Kidney capillary endothelial cell (primary cell): ENCODE results near the gene THEMIS2.
A peak's percentile ranks its signal among the peaks of the same experiment; 100 is the strongest.
"Not testable (repeated sequence)": the region's sequence is repeated elsewhere in the genome, so short reads cannot be mapped to it uniquely, and the experiment has no call there.

Experiments
- DNase-seq: peaks from one replicate; pipeline ENCODE4 v3.0.0-alpha.2; 2018; ENCODE audit warnings: low spot score

The THEMIS2 gene

DNA sequence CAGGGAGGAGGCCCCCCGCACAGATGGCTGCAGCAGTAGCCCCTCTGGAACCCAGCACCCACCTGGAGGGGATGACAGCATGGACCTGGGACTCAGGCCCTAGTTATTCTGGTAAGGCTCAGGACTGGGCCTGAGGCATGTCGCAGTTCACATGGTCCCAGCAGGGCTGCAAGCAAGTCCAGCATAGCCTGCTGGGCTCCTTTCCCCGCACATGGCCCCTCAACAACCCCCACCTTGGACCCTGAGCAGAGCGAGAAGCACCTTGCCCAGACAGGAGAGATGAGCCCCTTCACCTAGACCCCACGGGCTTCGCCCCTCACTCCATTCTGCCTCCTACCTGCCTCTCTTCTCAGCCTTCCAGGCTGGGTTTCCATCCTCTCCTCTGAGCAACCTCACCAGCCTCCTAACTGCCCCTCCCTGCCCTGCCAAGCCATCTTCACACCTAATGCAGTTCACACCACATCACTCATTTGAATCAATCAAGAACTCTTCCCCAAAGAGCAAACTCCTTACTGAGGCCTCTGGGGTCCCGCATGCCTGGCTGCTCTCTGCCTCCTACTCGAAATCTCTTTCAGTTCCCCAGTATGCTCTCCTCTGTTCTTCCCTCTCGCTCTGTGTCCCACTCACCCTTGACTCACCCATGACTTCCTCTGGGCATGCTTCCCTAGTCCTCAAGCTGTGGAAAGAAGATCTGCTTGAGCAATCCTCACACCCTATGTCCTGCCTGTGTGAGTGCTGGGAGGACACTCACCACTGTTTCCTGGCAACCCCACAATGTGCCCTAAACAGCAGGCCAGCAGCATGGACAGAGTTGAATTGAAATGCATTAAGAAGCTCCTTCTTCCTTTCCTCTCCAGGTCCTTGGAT lies 9.4 kb upstream of the THEMIS2 start:
- DNase-seq: peak; percentile 84

DNA sequence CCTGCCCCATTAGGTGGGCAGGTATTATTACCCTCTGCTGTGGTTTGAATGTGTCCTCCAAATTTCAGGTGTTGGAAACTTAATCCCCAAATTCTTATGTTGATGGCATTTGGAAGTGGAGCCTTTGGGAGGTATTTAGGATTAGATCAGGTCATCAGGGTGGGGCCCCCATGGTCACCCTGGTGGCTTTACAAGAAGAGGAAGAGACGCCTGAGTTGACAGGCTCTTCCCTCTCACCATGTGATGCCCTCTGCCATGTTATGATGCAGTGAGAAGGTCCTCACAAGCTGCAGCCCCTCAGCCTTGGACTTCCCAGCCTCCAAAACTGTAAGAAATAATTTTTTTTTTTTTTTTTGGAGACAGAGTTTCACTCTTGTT lies 8.8 kb upstream of the THEMIS2 start:
- DNase-seq: no peak

DNA sequence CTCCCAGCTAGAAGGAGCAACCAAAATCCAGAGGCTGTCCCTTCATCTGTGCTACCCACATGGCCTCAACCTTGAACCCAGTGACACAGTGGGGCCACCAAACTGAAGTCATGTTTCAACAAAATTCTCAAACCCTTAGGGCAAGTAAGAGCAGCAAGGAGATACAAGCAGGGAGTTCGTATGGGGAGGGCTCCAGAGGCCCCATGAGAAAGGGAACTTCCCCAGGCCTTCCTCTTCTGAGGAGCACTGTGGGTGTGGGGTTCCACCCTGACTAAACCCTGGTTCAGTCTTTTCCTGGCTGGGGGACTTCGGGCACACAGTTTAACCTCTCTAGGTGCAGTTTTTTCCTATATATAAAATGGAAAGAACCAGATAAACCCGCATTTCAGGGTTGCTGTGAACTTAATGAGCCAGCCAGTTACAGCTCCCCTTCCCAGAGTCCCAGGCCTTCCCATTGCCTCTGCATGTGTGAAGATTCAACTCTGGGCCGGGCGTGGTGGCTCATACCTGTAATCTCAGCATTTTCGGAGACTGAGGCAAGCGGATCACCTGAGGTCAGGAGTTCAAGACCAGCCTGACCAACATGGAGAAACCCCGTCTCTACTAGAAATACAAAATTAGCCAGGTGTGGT lies 8.0 kb upstream of the THEMIS2 start:
- no peak for DNase-seq

DNA sequence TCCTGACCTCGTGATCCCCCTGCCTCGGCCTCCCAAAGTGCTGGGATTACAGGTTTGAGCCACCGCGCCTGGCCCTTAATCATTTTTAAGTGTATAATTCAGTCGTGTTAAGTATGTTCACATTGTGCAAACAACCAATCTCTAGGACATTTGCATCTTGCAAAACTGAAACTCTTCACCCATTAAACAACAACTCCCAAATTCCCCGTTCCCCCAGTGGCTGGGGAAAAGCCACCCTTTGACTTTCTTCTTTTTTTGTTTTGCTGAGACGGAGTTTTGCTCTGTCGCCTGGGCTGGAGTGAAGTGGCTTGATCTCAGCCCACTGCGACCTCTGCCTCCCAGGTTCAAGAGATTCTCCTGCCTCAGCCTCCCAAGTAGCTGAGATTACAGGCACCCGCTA lies 6.5 kb upstream of the THEMIS2 start:
- no peak for DNase-seq

DNA sequence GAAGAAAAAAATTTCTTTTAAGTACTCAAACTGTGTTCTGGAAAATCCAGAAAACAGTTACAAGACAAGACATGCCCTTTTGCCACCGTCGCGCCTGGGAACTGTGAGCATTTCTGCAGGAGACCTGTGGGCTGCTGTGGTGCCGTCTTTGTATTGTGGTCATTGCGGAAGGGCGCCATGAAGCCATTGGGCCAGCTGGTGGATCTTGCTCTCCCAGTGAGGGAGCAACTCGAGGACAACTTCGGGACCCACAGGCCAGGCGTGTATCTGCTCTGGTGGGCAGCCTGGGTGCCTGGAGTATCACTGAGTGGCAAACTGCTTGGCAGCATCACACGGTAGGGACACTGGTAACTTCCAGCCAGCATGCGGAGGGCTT lies 3.8 kb upstream of the THEMIS2 start:
- no peak for DNase-seq

DNA sequence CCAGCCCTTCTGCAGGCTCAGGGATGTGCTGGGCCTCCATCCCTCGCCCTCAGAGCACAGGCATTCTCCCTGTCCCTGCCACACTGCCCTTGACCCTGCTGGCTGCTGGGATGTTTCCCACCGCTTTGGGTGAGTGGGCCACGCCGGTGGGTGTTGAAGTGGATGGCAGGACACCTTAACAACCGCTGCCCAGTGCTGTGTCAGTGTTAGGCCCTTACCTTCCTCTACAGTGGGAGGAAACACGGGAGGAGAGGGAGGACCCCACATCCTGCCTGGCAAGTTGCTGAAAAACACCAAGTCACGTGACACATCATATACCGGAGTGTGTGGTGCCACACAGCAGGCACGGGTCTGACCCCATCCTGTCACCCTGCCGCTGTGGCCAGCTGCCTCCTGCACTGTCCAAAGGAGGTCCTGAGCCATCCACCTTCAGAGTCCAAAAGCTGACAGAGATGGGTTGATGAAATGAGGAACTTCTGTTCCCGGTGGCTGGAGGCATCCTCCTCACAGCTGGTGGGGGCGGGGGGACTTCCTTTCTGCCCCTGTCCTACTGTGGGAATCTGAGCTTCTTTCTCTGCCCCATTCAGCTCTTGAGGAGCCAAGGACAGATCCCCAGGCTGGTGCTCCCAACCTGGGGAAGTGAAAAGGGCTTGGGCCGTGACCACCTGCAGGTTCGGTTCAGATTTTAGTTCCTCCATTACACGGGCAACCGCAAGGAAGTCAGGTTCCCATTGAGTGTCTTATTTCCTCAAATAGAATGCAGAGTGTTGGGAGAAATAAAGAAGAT lies 3.2 kb upstream of the THEMIS2 start:
- no peak for DNase-seq

DNA sequence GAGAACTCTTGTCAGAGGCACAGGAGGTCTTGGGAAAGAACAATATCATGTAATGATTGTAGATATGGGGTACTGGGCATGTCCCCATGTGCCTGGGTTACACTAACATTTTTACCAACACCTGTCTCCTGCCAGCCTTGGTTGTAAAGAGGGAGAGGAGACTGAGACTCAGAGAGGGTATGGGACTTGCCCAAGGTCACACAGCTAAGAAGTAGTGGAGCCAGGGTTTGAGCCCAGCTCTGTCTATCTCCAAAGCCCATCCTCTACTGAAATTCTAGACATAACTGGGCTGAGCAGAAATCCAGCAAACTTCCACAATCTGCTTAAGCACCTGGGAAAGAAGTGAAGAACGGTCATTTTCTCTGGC lies 2.6 kb upstream of the THEMIS2 start:
- no peak for DNase-seq

DNA sequence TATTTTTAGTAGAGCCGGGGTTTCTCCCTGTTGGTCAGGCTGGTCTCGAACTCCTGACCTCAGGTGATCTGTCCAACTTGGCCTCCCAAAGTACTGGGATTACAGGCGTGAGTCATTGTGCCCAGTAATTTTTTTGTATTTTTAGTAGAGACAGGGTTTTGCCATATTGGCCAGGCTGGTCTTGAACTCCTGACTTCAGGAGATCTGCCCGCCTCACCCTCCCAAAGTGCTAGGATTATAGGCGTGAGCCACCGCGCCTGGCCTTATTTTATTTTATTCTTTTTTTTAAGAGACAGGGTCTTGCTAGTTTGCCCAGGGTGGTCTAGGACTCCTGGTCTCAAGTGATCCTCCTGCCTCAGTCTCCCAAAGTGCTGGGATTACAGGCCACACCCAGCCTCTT lies 1.3 kb upstream of the THEMIS2 start:
- DNase-seq: not testable (repeated sequence)

DNA sequence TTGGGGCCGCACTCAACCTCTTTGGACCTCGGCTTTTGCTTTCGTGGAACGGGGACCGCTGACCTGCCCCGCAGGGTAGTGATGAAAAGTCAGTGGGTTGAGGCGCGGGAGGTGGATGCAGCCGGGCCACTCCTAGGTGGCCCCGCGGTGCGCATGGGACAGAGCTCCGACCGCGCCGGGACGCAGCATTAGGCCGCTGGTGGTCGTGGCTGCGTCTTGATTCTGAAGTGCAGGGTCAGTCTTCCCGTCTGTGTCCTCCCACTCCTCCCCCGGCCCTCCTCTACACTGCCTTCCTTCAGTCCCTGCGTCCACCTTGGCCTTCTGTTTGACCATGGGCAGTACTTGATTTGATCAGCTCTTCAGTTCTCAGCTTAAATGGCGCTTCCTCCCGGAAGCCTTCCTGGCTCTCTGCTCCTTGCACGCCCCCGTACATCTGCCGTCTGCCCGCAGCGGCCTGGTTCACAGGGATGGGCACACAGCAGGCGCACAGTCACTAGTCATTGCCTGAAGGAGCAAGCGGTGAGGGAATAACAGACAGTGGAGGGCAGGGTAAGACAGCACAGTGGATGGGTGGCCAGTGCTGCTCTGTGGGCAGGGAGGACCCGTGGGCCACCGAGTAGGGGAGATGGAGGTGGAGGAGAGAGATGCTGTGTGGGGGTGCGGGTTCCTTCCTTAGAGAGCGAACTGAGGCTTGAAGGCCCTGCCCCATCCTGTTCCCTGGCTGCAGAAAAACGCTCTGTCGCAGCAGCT lies 633 bp downstream of the THEMIS2 start:
- no peak for DNase-seq

DNA sequence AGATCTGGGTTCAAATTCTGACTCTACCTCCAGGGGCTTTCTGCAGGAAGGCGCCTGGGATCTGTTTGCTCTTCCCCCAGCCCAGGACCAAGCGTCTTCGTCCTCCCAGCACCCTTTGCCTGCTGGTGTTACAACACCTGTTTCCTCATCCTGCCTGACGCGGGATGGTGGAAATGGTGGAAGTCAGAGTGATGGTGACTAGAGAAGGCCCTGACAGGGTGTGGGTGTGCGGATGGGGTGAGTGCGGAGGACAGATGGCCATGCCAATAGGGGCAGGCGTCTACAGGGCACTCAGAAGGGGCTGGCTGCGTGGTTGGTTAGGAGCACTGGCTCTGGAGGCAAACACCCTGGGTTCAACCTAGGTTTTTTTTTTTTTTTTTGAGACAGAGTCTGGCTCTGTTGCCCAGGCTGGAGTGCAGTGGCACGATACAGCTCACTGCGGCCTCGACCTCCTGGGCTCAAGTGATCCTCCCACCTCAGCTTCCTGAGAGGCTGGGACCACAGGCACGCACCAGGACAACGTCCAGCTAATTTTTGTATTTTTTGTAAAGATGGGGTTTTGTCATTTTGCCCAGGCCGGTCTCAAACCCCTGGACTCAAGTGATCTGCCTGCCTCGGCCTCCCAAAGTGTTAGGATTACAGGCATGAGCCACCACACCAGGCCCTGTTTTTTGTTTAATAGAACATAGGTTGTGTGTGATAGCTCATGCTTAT lies 1.5 kb downstream of the THEMIS2 start:
- no peak for DNase-seq

DNA sequence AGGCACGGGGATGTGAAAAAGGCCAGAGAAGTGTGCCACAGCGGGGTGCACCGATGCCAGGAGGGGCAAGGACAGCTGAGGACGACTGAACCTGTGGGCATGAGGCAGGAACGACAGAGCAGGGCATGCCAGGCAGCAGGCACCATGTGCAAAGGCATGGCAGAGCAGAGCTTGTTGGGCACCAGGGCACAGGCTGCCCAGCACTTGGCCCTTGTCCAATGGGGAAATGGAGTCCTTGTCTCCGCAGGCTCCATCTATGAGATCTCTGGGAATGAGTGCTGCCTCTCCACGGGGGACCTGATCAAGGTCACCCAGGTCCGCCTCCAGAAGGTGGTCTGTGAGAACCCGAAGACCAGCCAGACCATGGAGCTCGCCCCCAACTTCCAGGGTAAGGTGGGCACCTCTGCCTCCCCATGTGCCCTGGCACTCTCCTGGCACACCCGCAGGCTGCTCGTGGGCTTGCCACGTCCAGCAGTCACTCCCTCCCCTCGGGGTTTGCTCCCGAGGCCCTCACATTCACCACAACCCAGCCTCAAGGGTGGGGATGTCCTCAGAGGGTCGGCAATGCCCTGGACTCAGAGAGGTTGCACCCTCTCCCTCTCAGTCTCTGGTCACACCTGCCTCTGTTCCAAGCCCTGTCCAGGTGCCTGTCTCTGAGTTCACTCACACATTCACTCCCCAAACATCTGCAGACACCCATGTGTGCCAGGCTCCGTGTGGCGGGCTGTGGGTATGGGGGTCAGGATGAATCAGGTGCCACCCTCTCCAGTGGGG lies 4.2 kb downstream of the THEMIS2 start:
- DNase-seq: no peak

DNA sequence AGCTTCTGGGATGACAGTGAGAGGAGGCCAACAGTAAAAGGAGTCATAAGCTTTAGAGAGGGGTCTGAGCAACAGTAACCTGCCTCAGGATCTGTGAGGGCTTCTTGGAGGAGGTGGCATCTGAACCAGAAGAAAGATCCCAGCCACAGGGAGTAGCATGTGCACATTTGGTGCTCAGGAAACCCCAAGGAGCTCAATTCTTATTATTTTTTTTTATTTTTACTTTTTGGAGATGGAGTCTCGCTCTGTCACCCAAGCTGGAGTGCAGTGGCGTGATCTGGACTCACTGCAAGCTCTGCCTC lies 4.7 kb downstream of the THEMIS2 start:
- DNase-seq: no peak

DNA sequence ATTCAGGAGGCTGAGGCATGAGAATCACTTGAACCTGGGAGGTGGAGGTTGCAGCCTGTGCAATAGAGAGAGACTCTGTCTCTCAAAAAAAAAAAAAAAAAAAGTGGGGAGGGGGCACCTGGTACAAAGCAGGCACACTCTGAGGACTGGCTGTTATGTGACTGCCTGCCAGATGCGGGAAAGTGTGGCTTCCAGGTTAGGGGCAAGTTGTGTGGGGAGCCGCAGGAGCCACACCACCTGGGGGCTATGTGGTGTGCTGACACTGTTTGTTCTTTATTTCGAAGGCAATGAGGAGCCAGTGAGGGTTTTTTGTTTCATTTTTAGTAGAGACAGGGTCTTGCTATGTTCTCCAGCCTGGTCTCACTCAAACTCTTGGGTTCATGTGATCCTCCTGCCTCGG lies 5.7 kb downstream of the THEMIS2 start:
- DNase-seq: no peak

DNA sequence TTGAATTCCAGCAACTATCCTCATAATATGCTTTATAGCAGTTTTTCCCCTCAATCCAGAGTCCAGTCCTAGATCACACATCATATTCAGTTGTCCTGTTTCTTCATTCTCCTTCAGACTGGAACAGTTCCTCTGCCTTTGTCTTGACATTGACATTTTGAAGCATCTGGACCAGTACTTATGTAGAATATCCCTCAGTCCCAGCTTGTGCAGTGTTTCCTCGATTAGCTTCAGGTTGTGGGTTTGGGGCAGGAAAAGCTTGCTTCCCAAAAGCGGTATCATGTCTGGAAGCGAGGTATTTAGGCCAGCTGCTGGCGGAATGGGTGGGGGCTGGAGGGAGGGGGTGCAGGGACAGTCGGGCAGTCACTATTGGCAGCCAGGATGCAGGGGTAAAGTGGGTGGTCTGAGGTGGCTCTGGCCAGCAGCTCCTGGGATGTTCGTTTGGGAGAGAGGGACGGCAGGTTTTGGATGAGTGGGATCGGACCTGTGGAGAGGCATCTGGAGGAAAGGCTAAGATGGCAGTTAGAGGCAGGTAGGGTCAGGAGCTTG lies 6.5 kb downstream of the THEMIS2 start:
- no peak for DNase-seq

DNA sequence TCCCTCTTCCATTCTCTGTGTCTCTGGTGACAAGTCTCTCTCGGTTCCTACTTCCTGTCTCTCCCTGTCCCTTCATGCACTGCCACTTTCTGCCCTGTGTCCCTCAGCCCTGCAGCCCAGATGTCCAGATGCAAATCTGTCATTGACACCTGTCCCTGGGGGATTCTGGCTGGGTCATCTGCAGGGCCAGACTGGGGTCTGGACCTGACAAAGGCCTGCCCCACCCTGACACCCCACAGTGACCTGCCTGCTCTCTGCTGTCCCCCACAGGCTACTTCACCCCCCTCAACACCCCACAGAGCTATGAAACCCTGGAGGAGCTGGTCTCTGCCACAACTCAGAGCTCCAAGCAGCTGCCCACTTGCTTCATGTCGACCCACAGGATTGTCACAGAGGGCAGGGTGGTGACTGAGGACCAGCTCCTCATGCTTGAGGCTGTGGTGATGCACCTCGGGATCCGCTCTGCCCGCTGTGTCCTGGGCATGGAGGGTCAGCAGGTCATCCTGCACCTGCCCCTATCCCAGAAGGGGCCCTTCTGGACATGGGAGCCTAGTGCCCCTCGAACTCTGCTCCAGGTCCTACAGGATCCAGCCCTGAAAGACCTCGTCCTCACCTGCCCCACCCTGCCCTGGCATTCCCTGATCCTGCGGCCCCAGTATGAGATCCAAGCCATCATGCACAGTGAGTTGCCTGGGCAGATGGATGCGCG lies 7.2 kb downstream of the THEMIS2 start:
- DNase-seq: no peak

DNA sequence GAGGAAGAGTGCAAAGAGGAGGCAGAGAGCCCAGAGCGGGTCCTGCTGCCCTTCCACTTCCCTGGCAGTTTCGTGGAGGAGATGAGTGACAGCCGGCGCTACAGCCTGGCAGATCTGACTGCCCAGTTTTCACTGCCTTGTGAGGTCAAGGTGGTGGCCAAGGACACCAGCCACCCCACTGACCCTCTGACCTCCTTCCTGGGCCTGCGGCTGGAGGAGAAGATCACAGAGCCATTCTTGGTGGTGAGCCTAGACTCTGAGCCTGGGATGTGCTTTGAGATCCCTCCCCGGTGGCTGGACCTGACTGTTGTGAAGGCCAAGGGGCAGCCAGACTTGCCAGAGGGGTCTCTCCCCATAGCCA lies 10.2 kb downstream of the THEMIS2 start:
- DNase-seq: no peak

DNA sequence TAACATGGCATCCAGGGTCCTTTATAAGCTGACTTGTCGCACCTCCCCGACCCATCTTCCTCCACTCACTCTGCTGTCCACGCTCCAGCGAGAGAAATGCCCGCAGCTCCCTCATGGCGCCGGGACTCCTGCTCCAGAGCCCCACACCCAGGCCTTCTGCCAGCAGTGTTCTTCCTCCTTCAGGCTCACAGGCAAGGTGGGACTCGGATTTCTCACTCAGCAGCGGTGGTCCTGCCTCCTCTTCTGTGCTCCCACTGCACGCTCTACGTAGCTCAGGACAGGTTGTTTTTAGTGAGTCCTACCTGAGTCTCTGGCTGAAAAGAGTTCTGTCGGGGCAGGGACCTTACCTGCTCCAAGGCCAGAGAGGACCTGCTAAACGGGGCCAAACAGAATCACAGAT lies 11.2 kb downstream of the THEMIS2 start:
- no peak for DNase-seq

DNA sequence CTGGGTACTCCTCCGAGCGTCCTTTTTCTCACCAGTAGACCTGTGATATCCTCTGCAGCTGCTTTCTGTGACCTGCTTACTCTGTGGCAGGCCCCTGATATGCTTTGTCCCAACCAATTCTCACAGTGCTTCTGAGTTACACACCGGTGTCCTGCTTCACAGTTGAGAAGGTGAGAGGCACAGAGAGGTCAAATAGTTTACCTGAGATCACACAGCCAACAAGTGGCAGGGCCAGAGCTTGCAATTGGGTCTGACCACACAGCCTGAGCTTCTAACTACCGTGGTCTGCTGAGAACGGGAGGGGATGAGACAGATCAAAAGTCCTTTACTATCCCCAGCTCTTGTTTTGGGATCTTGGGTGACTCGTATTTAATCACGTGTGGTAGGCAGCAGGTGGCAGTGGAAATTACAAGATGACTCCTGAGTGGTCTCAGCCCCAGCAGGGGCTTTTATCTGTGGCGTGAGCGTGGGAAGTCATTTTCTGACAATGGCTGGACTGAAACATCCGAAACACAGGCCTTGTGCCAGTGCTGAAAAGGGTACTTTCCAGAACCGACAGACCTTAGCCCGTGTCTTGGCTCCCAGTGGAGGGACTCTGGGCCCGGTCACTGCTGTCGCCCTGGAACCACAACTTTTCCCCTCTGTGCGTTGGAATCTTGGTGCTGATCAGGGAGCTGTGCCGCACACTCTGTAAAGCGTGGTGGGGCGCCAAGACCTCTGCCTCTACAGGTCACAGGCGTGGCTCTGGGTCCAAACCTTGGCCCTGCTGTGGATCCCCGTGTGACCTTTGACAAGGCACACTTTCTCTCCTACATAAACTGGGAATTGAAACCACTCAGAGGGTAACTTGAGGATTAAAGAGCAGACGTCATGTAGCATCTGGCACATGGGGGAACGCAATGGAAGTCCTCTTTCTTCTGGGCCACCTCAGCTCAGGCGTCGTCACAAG lies 11.9 kb downstream of the THEMIS2 start:
- no peak for DNase-seq

DNA sequence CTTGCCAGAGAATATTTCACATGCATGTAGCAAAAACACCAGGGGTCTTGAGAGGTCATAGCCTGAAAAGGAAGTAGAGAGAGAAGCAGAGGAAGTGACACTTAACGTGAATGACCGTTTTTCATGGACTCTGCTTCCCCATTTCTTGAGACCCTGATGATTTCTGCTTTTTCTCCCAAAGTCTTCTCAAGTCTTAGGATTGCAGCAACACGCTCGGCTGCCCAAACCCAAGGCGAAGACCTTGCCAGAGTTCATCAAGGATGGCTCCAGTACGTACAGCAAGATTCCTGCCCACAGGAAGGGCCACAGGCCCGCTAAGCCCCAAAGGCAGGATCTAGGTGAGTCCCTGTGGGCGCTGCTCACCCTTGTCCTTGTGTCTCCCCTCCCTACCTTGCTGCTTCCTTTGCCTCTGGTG lies 12.8 kb downstream of the THEMIS2 start:
- no peak for DNase-seq
